ENCODE data around the gene LARP4.
"Not testable (repeated sequence)": the region's sequence is repeated elsewhere in the genome, so short reads cannot be mapped to it uniquely, and the experiment has no call there.

DNA sequence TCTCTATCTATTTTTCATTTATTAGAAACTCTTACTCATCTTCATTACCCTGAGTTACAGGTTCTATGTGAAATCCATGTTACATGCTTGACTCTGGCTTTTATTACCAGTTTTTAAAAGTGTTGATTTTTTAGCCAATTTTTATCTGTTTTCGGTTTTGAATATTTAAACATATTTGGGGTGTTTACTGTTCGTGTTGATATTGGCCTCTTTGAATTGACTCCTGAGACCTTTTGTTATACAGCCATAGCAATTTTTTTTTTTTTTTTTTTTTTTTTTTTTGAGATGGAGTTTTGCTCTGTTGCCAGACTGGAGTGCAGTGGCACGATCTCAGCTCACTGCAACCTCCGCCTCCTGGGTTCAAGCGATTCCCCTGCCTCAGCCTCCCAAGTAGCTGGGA is 49.0 kb downstream of the LARP4 start:
- TF ChIP-seq CTCF (IDR thresholded peaks at IDR 0.05; ENCODE audit: poor library complexity, severe bottlenecking); RAD21 (conservative IDR thresholded peaks at IDR 0.05): not testable (repeated sequence)
- TF ChIP-seq, protein P1, sequence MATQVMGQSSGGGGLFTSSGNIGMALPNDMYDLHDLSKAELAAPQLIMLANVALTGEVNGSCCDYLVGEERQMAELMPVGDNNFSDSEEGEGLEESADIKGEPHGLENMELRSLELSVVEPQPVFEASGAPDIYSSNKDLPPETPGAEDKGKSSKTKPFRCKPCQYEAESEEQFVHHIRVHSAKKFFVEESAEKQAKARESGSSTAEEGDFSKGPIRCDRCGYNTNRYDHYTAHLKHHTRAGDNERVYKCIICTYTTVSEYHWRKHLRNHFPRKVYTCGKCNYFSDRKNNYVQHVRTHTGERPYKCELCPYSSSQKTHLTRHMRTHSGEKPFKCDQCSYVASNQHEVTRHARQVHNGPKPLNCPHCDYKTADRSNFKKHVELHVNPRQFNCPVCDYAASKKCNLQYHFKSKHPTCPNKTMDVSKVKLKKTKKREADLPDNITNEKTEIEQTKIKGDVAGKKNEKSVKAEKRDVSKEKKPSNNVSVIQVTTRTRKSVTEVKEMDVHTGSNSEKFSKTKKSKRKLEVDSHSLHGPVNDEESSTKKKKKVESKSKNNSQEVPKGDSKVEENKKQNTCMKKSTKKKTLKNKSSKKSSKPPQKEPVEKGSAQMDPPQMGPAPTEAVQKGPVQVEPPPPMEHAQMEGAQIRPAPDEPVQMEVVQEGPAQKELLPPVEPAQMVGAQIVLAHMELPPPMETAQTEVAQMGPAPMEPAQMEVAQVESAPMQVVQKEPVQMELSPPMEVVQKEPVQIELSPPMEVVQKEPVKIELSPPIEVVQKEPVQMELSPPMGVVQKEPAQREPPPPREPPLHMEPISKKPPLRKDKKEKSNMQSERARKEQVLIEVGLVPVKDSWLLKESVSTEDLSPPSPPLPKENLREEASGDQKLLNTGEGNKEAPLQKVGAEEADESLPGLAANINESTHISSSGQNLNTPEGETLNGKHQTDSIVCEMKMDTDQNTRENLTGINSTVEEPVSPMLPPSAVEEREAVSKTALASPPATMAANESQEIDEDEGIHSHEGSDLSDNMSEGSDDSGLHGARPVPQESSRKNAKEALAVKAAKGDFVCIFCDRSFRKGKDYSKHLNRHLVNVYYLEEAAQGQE (IDR thresholded peaks at IDR 0.05; ENCODE audit: borderline replicate concordance) = not testable (repeated sequence)

Measured in neural cell (in vitro differentiated cells).